Mesodermal cell (in vitro differentiated cells): Measurements from ENCODE around the gene FBLN2.
"Not testable (repeated sequence)": the region's sequence is repeated elsewhere in the genome, so short reads cannot be mapped to it uniquely, and the experiment has no call there.

Experiments used
- H3K27ac ChIP-seq: 2 replicates; pipeline ENCODE4 v1.7.0; 2013; ENCODE audit warnings: mild to moderate bottlenecking, low read depth, low read length, moderate library complexity; ENCODE audit not compliant: severe bottlenecking
- H3K36me3 ChIP-seq: 2 replicates; pipeline ENCODE4 v1.7.1; 2013; ENCODE audit warnings: mild to moderate bottlenecking, low read length, moderate library complexity; ENCODE audit not compliant: control insufficient read depth, insufficient read depth
- H3K4me1 ChIP-seq: one replicate; pipeline ENCODE4 v1.7.1; 2013; ENCODE audit warnings: mild to moderate bottlenecking, low read length; ENCODE audit not compliant: insufficient read depth, control insufficient read depth, poor library complexity, severe bottlenecking
- H3K4me3 ChIP-seq: 2 replicates; pipeline ENCODE4 v1.7.0; 2013; ENCODE audit warnings: low read length, control low read depth, mild to moderate bottlenecking; ENCODE audit not compliant: insufficient read depth, poor library complexity, severe bottlenecking; ENCODE audit errors: extremely low read depth
- H3K9me3 ChIP-seq: 2 replicates; pipeline ENCODE4 v1.7.1; 2013; ENCODE audit warnings: mild to moderate bottlenecking, low read length, moderate library complexity; ENCODE audit not compliant: control insufficient read depth
- WGBS, 2 experiments: methylation state at CpG; one replicate each; pipeline ENCODE4 v1.1.5; 2013; ENCODE audit warnings: missing lambda C conversion rate in 2 of 2; ENCODE audit not compliant: insufficient coverage in 2 of 2; 5-methylcytosine and 5-hydroxymethylcytosine counted together

The FBLN2 gene

GRCh38 chr3:13514639-13515435 is 34.1 kb upstream of the FBLN2 start:
- H3K4me3 ChIP-seq = no peak overlapping the region
- H3K9me3 ChIP-seq = no peaks in the 10 kb centered on the region
- no peak overlapping the region for H3K27ac ChIP-seq
- H3K4me1 ChIP-seq = peaks cover 47% of the 10 kb centered on the region
- 95 to 97% methylated on average over 5 of the region's 6 CpGs for WGBS, 2 experiments
- H3K36me3 ChIP-seq = no peaks in the 10 kb centered on the region

- Histone ChIP-seq H3K4me1 (peaks cover 47% of the 10 kb centered on the region), H3K4me3 (no peak overlapping the region), H3K36me3 (no peaks in the 10 kb centered on the region), H3K27ac (no peak overlapping the region), H3K9me3 (no peaks in the 10 kb centered on the region)
- 90 to 91% methylated on average over 22 to 23 of the region's 26 CpGs for WGBS, 2 experiments
Measured at GRCh38 chr3:13515786-13516759, 32.9 kb upstream of the FBLN2 start.

- Histone ChIP-seq H3K4me1 (peaks cover 47% of the 10 kb centered on the region), H3K4me3 (no peak overlapping the region), H3K27ac (no peak overlapping the region), H3K9me3 (peaks cover 5% of the 10 kb centered on the region), H3K36me3 (no peaks in the 10 kb centered on the region)
- 96 to 100% methylated on average over 5 to 8 of the region's 9 CpGs for WGBS, 2 experiments
Measured at GRCh38 chr3:13516760-13517135, 32.2 kb upstream of the FBLN2 start.

- 87 to 89% methylated on average over 15 to 18 of the region's 18 CpGs for WGBS, 2 experiments
Measured at GRCh38 chr3:13517253-13517977, 31.5 kb upstream of the FBLN2 start.

GRCh38 chr3:13518516-13518953 is 30.4 kb upstream of the FBLN2 start:
- Histone ChIP-seq H3K27ac (no peak overlapping the region), H3K36me3 (no peaks in the 10 kb centered on the region), H3K4me3 (no peak overlapping the region), H3K4me1 (peaks cover 40% of the 10 kb centered on the region), H3K9me3 (peaks cover 13% of the 10 kb centered on the region)
- 92 to 93% methylated on average over 12 to 15 of the region's 15 CpGs for WGBS, 2 experiments

More at GRCh38 chr3:13517253-13517977, 31.5 kb upstream of the FBLN2 start:
- Histone ChIP-seq H3K27ac (no peak overlapping the region), H3K9me3 (peaks cover 8% of the 10 kb centered on the region), H3K4me3 (no peak overlapping the region), H3K4me1 (peaks cover 47% of the 10 kb centered on the region), H3K36me3 (no peaks in the 10 kb centered on the region)

- Histone ChIP-seq H3K4me1 (peaks cover 34% of the 10 kb centered on the region), H3K27ac (no peak overlapping the region), H3K36me3 (no peaks in the 10 kb centered on the region), H3K9me3 (peaks cover 13% of the 10 kb centered on the region), H3K4me3 (no peak overlapping the region)
- 86 to 88% methylated on average over 12 to 15 of the region's 19 CpGs for WGBS, 2 experiments
Measured at GRCh38 chr3:13519006-13519791, 29.7 kb upstream of the FBLN2 start.

- WGBS, 2 experiments = 87 to 92% methylated on average over 7 of the region's 9 CpGs
- no peaks in the 10 kb centered on the region for H3K36me3 ChIP-seq
- H3K4me1 ChIP-seq = peaks cover 24% of the 10 kb centered on the region
- H3K4me3 ChIP-seq = no peak overlapping the region
- peaks cover 13% of the 10 kb centered on the region for H3K9me3 ChIP-seq
- H3K27ac ChIP-seq = no peak overlapping the region
Measured at GRCh38 chr3:13520326-13520880, 28.5 kb upstream of the FBLN2 start.

GRCh38 chr3:13521309-13521708 is 27.6 kb upstream of the FBLN2 start:
- Histone ChIP-seq H3K4me1 (peaks cover 24% of the 10 kb centered on the region), H3K4me3 (no peak overlapping the region), H3K9me3 (peaks cover 13% of the 10 kb centered on the region), H3K36me3 (no peaks in the 10 kb centered on the region), H3K27ac (no peak overlapping the region)
- 41 to 67% methylated on average over 3 to 4 of the region's 6 CpGs for WGBS, 2 experiments

GRCh38 chr3:13521749-13522148 is 27.2 kb upstream of the FBLN2 start:
- H3K36me3 ChIP-seq, H3K4me3 ChIP-seq, H3K27ac ChIP-seq: not testable (repeated sequence)
- Histone ChIP-seq H3K9me3 (peaks cover 13% of the 10 kb centered on the region), H3K4me1 (peaks cover 23% of the 10 kb centered on the region)
- 72 to 89% methylated on average over 1 to 2 of the region's 2 CpGs for WGBS, 2 experiments
